SW 1271 (cell line): ENCODE results near the gene AMY1C.
"Not testable (repeated sequence)": the region's sequence is repeated elsewhere in the genome, so short reads cannot be mapped to it uniquely, and the experiment has no call there.

Source experiments
- DNase-seq, 2 experiments: peaks; one replicate each; lab custom pipeline; 2025; lab: John Stamatoyannopoulos, UW

Gene AMY1C

GRCh38 chr1:103749598-103749997, at the start of gene AMY1C:
Gene AMY1C, plus strand, starts transcription at chr1:103749898. Its CDS starts 572 bp downstream, at chr1:103750470.
- not testable (repeated sequence) for DNase-seq

- DNase-seq = not testable (repeated sequence)
Measured at GRCh38 chr1:103700669-103701068, 49.0 kb upstream of the AMY1C start.

GRCh38 chr1:103701256-103701655, 48.4 kb upstream of the AMY1C start:
- DNase-seq = not testable (repeated sequence)

- DNase-seq = not testable (repeated sequence)
Measured at GRCh38 chr1:103707670-103708069, 42.0 kb upstream of the AMY1C start.

- DNase-seq = not testable (repeated sequence)
Measured at GRCh38 chr1:103710381-103710780, 39.3 kb upstream of the AMY1C start.

GRCh38 chr1:103717404-103717803, 32.3 kb upstream of the AMY1C start:
- DNase-seq = not testable (repeated sequence)

GRCh38 chr1:103721473-103721872, 28.2 kb upstream of the AMY1C start:
- not testable (repeated sequence) for DNase-seq

GRCh38 chr1:103735334-103735733, 14.4 kb upstream of the AMY1C start:
- DNase-seq = not testable (repeated sequence)

GRCh38 chr1:103738031-103738430, 11.7 kb upstream of the AMY1C start:
- not testable (repeated sequence) for DNase-seq

- not testable (repeated sequence) for DNase-seq
Measured at GRCh38 chr1:103744449-103744848, 5.2 kb upstream of the AMY1C start.

GRCh38 chr1:103745040-103745439, 4.7 kb upstream of the AMY1C start:
- not testable (repeated sequence) for DNase-seq

GRCh38 chr1:103748273-103748672, 1.4 kb upstream of the AMY1C start:
- not testable (repeated sequence) for DNase-seq

- no peak for DNase-seq
Measured at GRCh38 chr1:103761896-103762295, 12.2 kb downstream of the AMY1C start.

- DNase-seq = no peak
Measured at GRCh38 chr1:103779932-103780331, 30.2 kb downstream of the AMY1C start.

- DNase-seq = no peak
Measured at GRCh38 chr1:103783944-103784377, 34.3 kb downstream of the AMY1C start.

GRCh38 chr1:103788377-103788776, 38.7 kb downstream of the AMY1C start:
- peak in 1 of 2 experiments; percentile 20 for DNase-seq

- DNase-seq = no peak
Measured at GRCh38 chr1:103790172-103790571, 40.5 kb downstream of the AMY1C start.
